ENCODE data around the gene CFAP61. TPM values are rescaled to one million over a fixed set of nuclear protein-coding genes. Genes with fewer than 3 reads are reported as not detected.

The CFAP61 gene
- total and polyA plus RNA-seq, 11 donors: 12.1 to 102 (median 41.8) TPM

DNA sequence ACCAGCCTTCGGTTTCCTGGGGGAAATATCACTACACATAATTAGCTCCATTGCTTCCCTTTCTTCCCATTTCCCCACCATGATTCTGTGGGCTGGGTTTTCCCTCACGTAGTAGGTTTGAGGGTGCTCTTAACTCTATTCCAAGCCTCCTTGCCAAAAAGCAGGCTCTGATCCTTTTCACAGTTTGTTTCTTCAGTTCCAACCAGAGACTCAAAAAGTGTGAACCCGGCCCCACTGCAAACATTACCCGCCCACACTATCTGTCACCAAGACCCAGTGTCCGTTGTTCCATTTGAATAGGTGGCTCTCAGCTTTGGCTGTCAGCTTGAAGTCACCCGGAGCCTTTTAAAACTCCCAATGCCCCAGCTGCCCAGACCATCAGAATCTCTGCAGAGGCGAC, 47.0 kb upstream of the CFAP61 start:
- 70 to 78% (median 77%) methylated on average over 7 of the region's 7 CpGs for WGBS, 4 donors
- no peak overlapping the region for H3K27ac ChIP-seq

DNA sequence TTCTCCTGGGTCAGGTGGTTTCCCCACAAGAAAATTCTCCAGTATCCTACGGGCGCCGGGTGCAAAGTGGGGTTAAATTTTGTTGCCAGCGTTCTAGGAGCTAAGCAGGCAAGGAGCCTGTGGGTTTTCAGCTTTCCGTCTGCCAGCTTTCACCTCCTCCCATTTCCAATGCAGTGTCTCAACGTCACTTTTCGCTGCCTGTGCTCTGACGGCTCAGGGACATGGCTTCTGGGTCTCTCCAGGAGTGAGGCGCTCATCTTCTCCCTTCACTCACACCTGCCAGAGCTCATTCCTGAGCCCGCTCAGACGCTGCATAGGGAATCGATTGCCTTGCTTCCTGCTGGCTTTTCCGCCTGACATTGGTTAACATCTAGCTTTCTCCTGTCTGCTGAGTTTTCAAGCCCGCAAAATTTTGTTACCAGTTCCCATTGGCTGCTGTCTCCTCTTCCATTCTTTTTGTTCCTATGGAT, 42.5 kb upstream of the CFAP61 start:
- Histone ChIP-seq H3K9me3 (no peaks in the 10 kb centered on the region), H3K4me3 (no peak overlapping the region), H3K4me1 (peaks cover 0 to 53% (median 13%) of the 10 kb centered on the region in 12 donors), H3K27me3 (no peaks in the 10 kb centered on the region), H3K36me3 (no peaks in the 10 kb centered on the region), H3K27ac (peak overlapping the region in 4 of 12 donors; percentile 13 to 69 (median 46))
- DNase-seq (no peak), ATAC-seq (no peak)
- intact Hi-C loops (cut with DNase I): no loop called here
- 70 to 82% (median 79%) methylated on average over 14 of the region's 14 CpGs for WGBS, 4 donors
- TF ChIP-seq POLR2A (IDR thresholded peaks at IDR 0.05): no peak

More for the DNA sequence above, 47.0 kb upstream of the CFAP61 start:
- H3K27me3 ChIP-seq: no peaks in the 10 kb centered on the region
- H3K9me3 ChIP-seq: no peaks in the 10 kb centered on the region
- intact Hi-C loops (cut with DNase I): no loop called here
- peaks cover 0 to 27% (median 21%) of the 10 kb centered on the region in 9 donors for H3K36me3 ChIP-seq
- ATAC-seq (no peak), DNase-seq (no peak)
- H3K4me3 ChIP-seq: no peak overlapping the region
- peaks cover 7 to 77% (median 25%) of the 10 kb centered on the region in 12 donors for H3K4me1 ChIP-seq
- TF ChIP-seq POLR2A (IDR thresholded peaks at IDR 0.05): no peak
- TF ChIP-seq, protein P1, sequence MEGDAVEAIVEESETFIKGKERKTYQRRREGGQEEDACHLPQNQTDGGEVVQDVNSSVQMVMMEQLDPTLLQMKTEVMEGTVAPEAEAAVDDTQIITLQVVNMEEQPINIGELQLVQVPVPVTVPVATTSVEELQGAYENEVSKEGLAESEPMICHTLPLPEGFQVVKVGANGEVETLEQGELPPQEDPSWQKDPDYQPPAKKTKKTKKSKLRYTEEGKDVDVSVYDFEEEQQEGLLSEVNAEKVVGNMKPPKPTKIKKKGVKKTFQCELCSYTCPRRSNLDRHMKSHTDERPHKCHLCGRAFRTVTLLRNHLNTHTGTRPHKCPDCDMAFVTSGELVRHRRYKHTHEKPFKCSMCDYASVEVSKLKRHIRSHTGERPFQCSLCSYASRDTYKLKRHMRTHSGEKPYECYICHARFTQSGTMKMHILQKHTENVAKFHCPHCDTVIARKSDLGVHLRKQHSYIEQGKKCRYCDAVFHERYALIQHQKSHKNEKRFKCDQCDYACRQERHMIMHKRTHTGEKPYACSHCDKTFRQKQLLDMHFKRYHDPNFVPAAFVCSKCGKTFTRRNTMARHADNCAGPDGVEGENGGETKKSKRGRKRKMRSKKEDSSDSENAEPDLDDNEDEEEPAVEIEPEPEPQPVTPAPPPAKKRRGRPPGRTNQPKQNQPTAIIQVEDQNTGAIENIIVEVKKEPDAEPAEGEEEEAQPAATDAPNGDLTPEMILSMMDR (IDR thresholded peaks at IDR 0.05): no peak

DNA sequence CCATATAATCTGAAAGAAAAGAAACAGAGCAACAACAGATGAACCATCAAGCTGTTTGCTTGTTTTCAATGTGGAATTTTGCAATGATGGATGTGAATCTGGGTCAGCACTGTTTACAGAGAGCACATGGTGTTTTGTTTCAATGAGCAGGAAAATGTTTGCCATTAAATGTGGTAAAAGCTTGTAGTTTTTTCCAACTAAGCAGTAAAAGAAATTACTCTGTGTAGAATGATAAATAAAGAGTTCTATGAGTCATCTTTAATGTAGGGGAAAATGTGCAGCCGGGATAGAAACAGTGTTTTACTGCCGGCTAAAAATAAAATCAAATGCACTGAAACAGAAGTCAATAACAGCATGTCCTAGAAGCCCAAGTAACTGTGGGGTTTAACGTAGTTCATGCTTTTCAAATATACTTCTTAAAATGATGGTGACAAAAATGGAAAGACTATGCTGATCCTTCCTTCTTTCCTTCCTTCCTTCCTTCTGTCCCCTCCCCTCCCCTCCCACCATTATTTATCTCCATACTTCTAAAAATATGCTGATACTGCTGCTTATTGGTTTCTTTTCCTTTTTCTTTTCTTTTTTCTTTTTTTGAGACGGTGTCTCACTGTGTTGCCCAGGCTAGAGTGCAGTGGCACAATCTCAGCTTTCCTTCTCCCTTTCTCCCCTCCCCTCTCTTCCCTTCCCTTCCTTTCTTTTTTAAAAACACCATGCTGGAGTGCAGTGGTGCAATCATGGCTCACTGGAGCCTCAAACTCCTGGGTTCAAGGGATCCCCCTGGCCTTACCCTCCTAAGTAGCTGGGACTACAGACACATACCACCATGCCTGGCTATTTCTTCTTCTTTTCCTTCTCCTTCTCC, 41.5 kb upstream of the CFAP61 start:
- peak overlapping the region; percentile 1 to 69 (median 36) for H3K27ac ChIP-seq
- ATAC-seq (peak; percentile 18 to 35 (median 22)), DNase-seq (no peak)
- intact Hi-C loops (cut with DNase I): no loop called here
- WGBS, 4 donors: 30 to 57% (median 34%) methylated on average over 4 of the region's 4 CpGs
- H3K4me1 ChIP-seq: peaks cover 0 to 48% (median 13%) of the 10 kb centered on the region in 12 donors
- H3K9me3 ChIP-seq: no peaks in the 10 kb centered on the region
- H3K36me3 ChIP-seq: no peaks in the 10 kb centered on the region
- H3K4me3 ChIP-seq: no peak overlapping the region
- TF ChIP-seq, protein P1 (IDR thresholded peaks at IDR 0.05): no peak
- no peak for TF ChIP-seq POLR2A (IDR thresholded peaks at IDR 0.05)
- no peaks in the 10 kb centered on the region for H3K27me3 ChIP-seq

DNA sequence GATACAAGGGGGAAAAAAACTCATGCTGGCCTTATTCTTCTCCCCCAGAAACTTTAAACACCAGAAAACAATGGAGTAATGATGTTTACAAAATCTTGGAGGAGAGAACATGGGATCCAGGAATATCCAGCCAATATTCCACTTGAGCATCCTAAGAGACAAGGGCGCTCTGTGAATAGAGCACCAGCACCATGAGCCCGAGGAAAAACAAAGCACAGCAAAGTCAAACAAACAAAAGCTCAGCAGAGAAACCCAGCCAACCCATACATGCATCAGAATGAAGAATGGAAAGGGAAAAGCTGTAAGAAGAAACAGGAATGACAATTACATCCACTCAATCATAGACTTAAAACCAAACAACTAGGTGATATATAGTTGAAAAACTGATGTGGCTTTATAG, 39.8 kb upstream of the CFAP61 start:
- no peak for ATAC-seq
- H3K27ac ChIP-seq: no peak overlapping the region
- H3K27me3 ChIP-seq: no peaks in the 10 kb centered on the region
- H3K9me3 ChIP-seq: no peaks in the 10 kb centered on the region
- no peak overlapping the region for H3K4me3 ChIP-seq
- H3K36me3 ChIP-seq: peaks cover 0 to 2% (median 0%) of the 10 kb centered on the region in 9 donors
- 78 to 90% (median 84%) methylated on average over 2 of the region's 2 CpGs for WGBS, 4 donors
- intact Hi-C loops (cut with DNase I): no loop called here
- TF ChIP-seq, protein P1 (IDR thresholded peaks at IDR 0.05): no peak
- TF ChIP-seq POLR2A (IDR thresholded peaks at IDR 0.05): no peak
- no peak for DNase-seq
- H3K4me1 ChIP-seq: peaks cover 0 to 52% (median 18%) of the 10 kb centered on the region in 12 donors

Data from heart left ventricle (tissue), 16 donors.